Nephron (organoid): ENCODE data around the gene HOXA9.

ENCODE experiments used
- H3K27ac Mint-ChIP-seq, 3 experiments: 2 replicates each; pipeline ENCODE4 v1.8.0; 2020; ENCODE audit warnings: mixed read lengths in 3 of 3, mild to moderate bottlenecking in 2 of 3, moderate library complexity in 1 of 3
- H3K27me3 Mint-ChIP-seq: 2 replicates; pipeline ENCODE4 v1.8.0; 2021; ENCODE audit warnings: low read depth, mild to moderate bottlenecking, moderate library complexity, mixed read lengths
- H3K36me3 Mint-ChIP-seq: 2 replicates; pipeline ENCODE4 v1.8.0; 2020; ENCODE audit warnings: low read depth, mixed read lengths
- H3K4me1 Mint-ChIP-seq: 2 replicates; pipeline ENCODE4 v1.8.0; 2020; ENCODE audit warnings: mixed read lengths
- H3K4me3 Mint-ChIP-seq, 3 experiments: 2 replicates each; pipeline ENCODE4 v1.8.0; 2020; ENCODE audit warnings: mild to moderate bottlenecking in 3 of 3, mixed read lengths in 3 of 3, moderate library complexity in 2 of 3
- H3K9me3 Mint-ChIP-seq: 2 replicates; pipeline ENCODE4 v1.8.0; 2020; ENCODE audit warnings: mixed read lengths
- TF ChIP-seq, protein P1 (sequence below), 3 experiments: fragments of 200-600 bp; sonication (generic); IDR thresholded peaks; one replicate each; pipeline ENCODE4 v1.5.0; 2021; ENCODE audit warnings: antibody characterized with exemption in 3 of 3; ENCODE audit not compliant: unreplicated experiment in 3 of 3

HOXA9 gene

DNA sequence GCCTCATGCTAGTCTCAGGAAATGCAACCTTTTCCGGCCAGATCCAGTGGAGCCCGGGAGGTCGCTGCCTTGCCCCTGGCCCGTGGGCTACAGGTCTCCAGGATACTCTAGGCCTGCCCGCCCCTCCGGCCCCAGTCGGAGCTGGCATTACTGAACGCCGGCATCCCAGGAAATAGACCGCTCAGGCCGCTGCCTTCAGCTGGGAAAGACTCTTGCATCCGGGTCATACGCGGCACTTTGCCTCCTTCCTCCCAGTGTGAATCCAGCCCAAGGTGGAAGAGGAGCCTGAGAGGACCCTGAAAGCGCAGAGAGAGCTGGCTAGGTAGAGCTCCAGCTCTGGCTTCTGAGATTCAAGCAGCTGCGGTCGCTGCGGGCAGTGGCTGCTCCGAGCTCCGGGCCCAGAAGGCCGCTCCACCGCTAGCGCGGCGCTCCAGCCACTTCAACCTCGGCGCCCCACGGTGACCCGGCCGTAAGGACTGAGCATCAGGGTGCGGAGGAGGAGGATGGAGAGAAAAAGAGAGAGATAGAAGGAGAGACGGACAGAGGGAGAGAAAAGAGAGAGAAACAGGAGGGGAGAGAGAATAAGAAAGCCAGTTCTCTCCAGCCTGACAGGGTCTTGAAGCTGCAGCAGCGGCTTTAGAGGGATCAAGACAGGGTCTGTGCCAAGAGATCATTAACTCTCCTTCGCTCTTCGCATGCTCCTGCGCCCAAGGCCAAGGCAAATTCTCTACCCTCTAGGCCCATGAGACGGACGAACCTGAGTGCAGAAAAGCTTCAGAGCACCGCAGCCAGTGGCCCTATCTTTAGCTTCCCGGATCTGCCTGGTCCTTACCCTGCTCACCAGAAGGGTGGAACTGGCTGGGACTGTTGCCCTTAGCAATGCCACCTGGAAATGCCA is 10.5 kb upstream of the HOXA9 start:
- Mint-ChIP-seq H3K9me3 (no peaks in the 10 kb centered on the region), H3K4me1 (peaks cover 50% of the 10 kb centered on the region), H3K36me3 (peaks cover 49% of the 10 kb centered on the region), H3K4me3 (peak overlapping the region; percentile 83 to 93 (median 92)), H3K27me3 (peaks cover 75% of the 10 kb centered on the region), H3K27ac (peak overlapping the region; percentile 95 to 100 (median 96))
- TF ChIP-seq, protein P1, sequence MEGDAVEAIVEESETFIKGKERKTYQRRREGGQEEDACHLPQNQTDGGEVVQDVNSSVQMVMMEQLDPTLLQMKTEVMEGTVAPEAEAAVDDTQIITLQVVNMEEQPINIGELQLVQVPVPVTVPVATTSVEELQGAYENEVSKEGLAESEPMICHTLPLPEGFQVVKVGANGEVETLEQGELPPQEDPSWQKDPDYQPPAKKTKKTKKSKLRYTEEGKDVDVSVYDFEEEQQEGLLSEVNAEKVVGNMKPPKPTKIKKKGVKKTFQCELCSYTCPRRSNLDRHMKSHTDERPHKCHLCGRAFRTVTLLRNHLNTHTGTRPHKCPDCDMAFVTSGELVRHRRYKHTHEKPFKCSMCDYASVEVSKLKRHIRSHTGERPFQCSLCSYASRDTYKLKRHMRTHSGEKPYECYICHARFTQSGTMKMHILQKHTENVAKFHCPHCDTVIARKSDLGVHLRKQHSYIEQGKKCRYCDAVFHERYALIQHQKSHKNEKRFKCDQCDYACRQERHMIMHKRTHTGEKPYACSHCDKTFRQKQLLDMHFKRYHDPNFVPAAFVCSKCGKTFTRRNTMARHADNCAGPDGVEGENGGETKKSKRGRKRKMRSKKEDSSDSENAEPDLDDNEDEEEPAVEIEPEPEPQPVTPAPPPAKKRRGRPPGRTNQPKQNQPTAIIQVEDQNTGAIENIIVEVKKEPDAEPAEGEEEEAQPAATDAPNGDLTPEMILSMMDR (IDR thresholded peaks at IDR 0.05; ENCODE audit: unreplicated experiment in 3 of 3) = no peak

DNA sequence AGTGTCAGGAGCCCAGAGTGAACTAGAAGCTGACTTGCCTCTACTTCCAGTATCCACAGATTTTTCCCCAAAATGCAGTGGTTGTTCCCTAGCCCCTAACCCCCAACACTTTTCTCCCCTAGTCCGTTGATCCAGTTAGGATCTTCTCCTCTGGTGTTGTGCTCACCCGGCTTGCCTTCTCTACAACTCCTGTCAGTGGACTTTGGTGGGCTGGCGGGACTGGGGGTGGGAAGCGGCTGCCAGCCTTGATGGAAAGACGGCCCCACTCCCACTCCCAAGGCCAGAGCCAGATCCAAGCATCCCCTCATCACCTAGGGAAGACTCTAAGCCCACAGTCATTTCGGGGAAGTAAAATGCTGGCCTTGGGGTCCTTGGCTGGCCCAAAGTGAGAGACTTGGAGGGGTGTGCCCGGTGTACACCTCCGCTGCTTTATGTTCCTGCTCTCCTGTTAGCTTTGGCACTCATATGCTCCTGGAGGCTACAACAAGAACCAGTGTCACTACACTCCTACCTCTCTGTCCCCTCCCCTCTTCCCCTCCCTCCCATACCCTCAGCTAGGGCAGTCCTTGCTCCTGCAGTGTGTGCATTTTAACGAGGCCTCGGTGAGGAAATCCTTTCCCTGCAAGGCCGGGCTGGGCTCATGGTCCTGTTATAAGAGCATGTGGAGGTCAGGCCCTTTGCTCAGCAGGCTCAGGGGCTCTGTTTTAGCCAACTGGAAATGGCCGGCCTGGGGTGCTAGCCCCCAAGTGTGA is 9.7 kb upstream of the HOXA9 start:
- H3K27ac Mint-ChIP-seq = peak overlapping the region; percentile 95 to 100 (median 96)
- H3K4me3 Mint-ChIP-seq = peak overlapping the region; percentile 83 to 93 (median 92)

DNA sequence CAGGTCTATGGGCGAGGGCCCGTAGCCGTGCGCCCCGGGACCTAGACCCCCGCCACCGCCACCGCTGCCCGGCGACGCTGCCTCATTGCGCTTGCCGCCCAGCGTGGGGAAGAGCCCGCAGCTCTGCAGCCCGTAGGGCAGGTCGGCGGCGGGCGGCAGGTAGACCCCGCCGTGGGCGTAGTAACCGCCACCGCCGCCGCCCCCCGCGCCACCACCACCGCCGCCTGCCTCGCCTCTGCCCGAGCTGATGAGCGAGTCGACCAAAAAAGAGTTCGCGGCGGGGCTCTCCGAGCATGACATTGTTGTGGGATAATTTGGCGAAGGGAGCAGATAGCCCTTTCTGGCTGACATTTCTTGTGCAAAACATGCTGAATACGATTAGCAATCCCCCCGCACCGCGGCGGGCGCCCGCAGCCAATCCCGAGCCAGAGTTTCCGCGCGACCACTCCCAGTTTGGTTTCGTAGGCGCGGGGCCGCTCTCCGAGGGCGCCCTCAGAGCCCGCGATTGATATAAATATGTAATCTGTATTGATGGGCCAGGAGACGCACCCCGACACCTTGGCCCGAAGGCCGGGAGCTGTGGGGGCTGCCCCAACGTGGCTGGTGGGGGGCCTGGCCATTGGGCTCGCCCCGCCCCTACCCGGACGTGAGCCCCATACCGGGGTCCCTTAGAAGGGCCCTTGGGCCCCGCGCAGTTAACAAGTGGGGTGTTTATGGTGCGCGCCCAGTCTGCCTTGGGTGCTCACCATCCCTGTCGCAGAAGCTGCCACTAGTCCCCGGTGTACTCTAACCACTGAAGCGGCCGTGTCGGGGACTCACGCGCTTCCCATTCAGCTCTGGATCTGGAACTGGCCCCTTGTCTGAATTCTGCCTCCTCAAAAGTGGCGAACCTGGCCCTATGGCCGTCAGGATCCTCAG is 8.9 kb upstream of the HOXA9 start, which contains the start of gene HOXA10:
Gene HOXA10, minus strand, starts transcription at position 365 of the 918 bp plus-strand sequence. Its CDS starts 14 bp downstream, at position 351.
- Mint-ChIP-seq H3K36me3 (peaks cover 62% of the 10 kb centered on the region), H3K27ac (peak within 1 kb of the TSS; percentile 99 to 100 (median 99)), H3K9me3 (no peaks in the 10 kb centered on the region), H3K4me1 (peaks cover 47% of the 10 kb centered on the region), H3K4me3 (peak within 1 kb of the TSS; percentile 92 to 95 (median 93)), H3K27me3 (peaks cover 59% of the 10 kb centered on the region)
- TF ChIP-seq, protein P1 (IDR thresholded peaks at IDR 0.05; ENCODE audit: unreplicated experiment in 3 of 3) = no peak

More for the DNA sequence above, 9.7 kb upstream of the HOXA9 start:
- TF ChIP-seq, protein P1 (IDR thresholded peaks at IDR 0.05; ENCODE audit: unreplicated experiment in 3 of 3) = no peak
- Mint-ChIP-seq H3K36me3 (peaks cover 57% of the 10 kb centered on the region), H3K9me3 (no peaks in the 10 kb centered on the region), H3K4me1 (peaks cover 53% of the 10 kb centered on the region), H3K27me3 (peaks cover 67% of the 10 kb centered on the region)

DNA sequence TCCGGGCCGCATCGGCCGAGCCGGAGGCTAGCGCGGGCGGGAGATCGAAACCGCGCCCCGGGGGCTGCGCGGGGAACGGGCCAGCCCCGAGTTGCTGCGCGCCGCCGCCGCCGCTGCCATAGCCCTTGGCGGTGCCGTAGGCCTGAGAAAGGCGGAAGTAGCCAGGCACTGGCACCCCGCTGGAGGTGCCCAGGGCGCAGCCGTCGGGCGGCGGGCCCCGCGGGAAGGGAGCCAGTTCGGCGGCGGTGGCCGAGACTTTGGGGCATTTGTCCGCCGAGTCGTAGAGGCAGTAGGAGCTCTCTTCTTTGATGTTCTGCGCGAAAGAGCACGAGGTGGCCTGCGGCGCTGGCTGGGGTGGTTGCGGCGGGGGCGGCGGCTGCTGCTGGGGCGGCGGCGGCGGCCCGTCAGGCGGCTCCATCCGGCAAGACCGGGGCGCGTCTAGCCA is 8.2 kb upstream of the HOXA9 start:
- H3K4me1 Mint-ChIP-seq = peaks cover 47% of the 10 kb centered on the region
- peak overlapping the region in 1 of 3 experiments; percentile 100 for H3K27ac Mint-ChIP-seq
- TF ChIP-seq, protein P1 (IDR thresholded peaks at IDR 0.05; ENCODE audit: unreplicated experiment in 3 of 3) = no peak
- H3K9me3 Mint-ChIP-seq = no peaks in the 10 kb centered on the region
- peaks cover 58% of the 10 kb centered on the region for H3K27me3 Mint-ChIP-seq
- peaks cover 68% of the 10 kb centered on the region for H3K36me3 Mint-ChIP-seq
- H3K4me3 Mint-ChIP-seq = peak overlapping the region in 1 of 3 experiments; percentile 95

DNA sequence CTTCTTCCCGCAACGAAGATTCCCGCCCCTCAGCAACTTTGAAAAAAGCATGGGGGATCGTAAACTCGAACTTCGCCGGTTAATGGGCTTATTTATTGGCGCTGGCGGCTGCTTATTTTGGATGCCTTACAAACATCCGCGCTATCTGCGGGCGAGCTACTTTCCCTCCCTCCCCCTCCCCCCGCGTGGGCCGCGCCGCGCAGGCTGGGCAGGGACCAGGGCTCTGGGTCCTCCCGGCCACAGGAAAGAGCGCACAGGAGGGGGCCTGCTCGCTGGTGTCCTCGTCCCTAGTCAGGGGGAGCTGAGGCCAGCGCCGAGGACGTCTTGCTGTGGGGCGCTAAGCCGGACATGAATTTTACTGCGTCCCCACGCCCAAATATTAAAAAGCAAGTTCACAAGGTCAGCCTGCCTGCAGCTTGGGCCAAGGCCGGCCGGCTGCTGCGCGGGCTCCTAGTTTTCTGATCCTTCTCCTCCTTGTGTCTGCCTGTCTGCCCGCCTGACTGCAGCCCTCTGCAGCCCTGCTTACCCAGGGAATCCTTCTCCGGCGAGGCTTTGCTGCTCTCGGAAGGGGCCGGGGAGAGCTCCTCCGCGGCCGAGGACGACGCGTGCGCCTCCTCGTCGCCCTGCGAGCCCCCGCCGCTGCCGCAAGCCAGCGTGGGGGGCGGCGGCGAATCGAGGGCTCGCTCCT is 7.6 kb upstream of the HOXA9 start:
- TF ChIP-seq, protein P1 (IDR thresholded peaks at IDR 0.05; ENCODE audit: unreplicated experiment in 3 of 3) = no peak

More for the DNA sequence above, 7.6 kb upstream of the HOXA9 start:
- Mint-ChIP-seq H3K27ac (peak overlapping the region; percentile 99 to 100 (median 99)), H3K4me3 (peak overlapping the region; percentile 92 to 95 (median 93)), H3K9me3 (no peaks in the 10 kb centered on the region), H3K27me3 (peaks cover 52% of the 10 kb centered on the region), H3K4me1 (peaks cover 46% of the 10 kb centered on the region), H3K36me3 (peaks cover 68% of the 10 kb centered on the region)
